Colonic mucosa (tissue), 4 donors: Measurements from ENCODE around the gene TMED4. TPM values are rescaled to one million over a fixed set of nuclear protein-coding genes. Genes with fewer than 3 reads are reported as not detected.

ENCODE experiments used
- DNase-seq: peaks from one replicate; pipeline ENCODE4 v3.0.0-alpha.2; 2020
- H3K27ac ChIP-seq: fragments of 200-600 bp; one replicate; pipeline ENCODE4 v1.8.0; 2021
- H3K27me3 ChIP-seq: fragments of 200-600 bp; one replicate; pipeline ENCODE4 v1.8.0; 2021
- H3K36me3 ChIP-seq: fragments of 200-600 bp; one replicate; pipeline ENCODE4 v1.8.0; 2021
- H3K4me1 ChIP-seq: fragments of 200-600 bp; one replicate; pipeline ENCODE4 v1.8.0; 2021; ENCODE audit warnings: mild to moderate bottlenecking
- H3K4me3 ChIP-seq: fragments of 200-600 bp; one replicate; pipeline ENCODE4 v1.8.0; 2021
- H3K9ac ChIP-seq, 2 donors: one replicate each; pipeline ENCODE4 v1.7.0; 2013; ENCODE audit warnings: control low read depth in 2 of 2, low read depth in 2 of 2, low read length in 2 of 2
- H3K9me3 ChIP-seq: fragments of 200-600 bp; one replicate; pipeline ENCODE4 v1.8.0; 2021
- intact Hi-C: fragments of 100-400 bp; cut with DNase I; formaldehyde crosslinking; loops from one replicate; pipeline ENCODE4 v1.14.1; 2022
- total RNA-seq, 2 donors: library from RNA; stranded (reverse); fragmentation: NEBNext Ultra II Directional in 1 of 2; extraction: Animal tissue kit (Norgen Biotek cat#: 25700) in 1 of 2; gene quantifications; one replicate each; pipeline ENCODE4 v1.2.1, GENCODE V29; 2021
- TF ChIP-seq, protein P1 (sequence below): fragments of 200-600 bp; IDR thresholded peaks from one replicate; pipeline ENCODE4 v1.8.0; 2022; ENCODE audit warnings: antibody characterized with exemption, mild to moderate bottlenecking
- donor health status: healthy.
- donor health status: DM: no; HTN: no; CAD: no.
- donor health status: DM: no; HTN: no; CAD: no.

The TMED4 gene
- total RNA-seq, 2 donors from 2014 or later = 81.7 to 96.9 TPM

DNA sequence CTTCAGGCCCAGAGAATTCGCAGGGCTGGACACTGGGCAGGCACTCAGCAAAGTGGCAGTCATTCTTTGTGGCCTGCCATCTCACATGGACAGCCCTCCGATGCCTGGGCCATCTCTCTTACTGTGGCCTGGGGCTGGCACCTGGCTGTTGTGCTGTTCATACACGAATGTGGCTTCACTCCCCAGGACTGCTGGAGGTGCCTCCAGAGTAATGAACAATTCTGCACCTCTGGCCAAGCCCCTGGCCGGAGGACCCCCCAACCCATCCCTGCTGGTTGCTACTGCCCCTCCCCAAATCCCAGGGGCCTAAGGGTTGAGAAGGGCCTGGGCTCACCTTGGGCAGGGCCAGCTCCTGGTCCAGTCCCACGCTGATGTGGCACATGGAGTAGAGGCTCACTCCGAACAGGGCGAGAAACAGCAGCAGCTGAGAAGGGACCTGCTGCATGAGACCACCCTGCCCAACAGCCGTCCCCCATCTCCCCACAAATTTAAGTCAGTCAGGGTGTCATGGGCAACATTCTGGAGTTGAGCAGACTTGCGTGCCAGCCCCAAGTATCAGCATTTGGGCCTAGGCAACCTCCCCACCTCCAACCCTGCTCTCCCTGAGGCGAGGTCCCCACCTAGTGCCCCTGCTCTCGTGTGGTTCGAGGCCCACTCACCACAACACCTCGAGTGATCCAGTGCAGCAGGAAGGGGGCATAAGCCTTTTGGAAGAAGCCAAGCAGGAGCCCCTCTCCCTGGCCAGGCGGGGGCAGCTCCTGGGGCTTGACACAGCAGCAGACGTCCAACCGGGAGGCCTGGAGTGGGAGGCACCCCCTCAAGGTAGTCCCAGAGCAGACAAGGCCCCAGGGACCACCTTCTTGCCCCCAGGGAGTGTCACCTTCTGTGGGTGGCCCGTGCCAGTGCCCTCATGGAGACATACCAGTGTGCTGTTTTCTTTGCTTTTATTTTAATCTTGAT is 50.3 kb downstream of the TMED4 start:
- no peaks in the 10 kb centered on the region for H3K36me3 ChIP-seq
- TF ChIP-seq, protein P1, sequence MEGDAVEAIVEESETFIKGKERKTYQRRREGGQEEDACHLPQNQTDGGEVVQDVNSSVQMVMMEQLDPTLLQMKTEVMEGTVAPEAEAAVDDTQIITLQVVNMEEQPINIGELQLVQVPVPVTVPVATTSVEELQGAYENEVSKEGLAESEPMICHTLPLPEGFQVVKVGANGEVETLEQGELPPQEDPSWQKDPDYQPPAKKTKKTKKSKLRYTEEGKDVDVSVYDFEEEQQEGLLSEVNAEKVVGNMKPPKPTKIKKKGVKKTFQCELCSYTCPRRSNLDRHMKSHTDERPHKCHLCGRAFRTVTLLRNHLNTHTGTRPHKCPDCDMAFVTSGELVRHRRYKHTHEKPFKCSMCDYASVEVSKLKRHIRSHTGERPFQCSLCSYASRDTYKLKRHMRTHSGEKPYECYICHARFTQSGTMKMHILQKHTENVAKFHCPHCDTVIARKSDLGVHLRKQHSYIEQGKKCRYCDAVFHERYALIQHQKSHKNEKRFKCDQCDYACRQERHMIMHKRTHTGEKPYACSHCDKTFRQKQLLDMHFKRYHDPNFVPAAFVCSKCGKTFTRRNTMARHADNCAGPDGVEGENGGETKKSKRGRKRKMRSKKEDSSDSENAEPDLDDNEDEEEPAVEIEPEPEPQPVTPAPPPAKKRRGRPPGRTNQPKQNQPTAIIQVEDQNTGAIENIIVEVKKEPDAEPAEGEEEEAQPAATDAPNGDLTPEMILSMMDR = no peak
- no peaks in the 10 kb centered on the region for H3K27me3 ChIP-seq
- DNase-seq = no peak
- intact Hi-C loops = no loop called here
- H3K9me3 ChIP-seq = no peaks in the 10 kb centered on the region
- H3K4me3 ChIP-seq = no peak overlapping the region
- H3K27ac ChIP-seq = no peak overlapping the region
- no peak overlapping the region for H3K9ac ChIP-seq
- no peaks in the 10 kb centered on the region for H3K4me1 ChIP-seq

DNA sequence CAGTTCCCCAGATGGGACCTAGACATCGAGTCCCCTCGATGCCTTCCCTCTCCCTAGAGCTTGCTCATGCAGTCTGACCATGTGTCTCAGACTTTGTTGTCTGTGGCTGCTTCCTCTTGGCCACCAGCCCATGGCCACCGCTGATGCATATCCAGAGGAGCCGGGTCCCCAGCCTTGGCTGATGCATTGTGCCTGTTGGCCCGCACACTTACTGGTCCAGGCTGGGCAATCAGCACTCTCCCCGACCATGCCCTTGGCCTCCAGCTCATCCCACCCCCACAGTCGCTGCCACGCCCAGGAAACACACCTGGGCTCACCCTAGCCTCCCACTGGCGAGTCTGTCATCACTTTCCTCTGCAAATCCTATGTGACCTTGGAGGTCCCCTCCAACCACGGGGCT is 51.0 kb downstream of the TMED4 start:
- DNase-seq = no peak
- no peaks in the 10 kb centered on the region for H3K27me3 ChIP-seq
- TF ChIP-seq, protein P1 = no peak
- H3K4me3 ChIP-seq = no peak overlapping the region
- no peak overlapping the region for H3K27ac ChIP-seq
- H3K9me3 ChIP-seq = no peaks in the 10 kb centered on the region
- intact Hi-C loops = no loop called here
- no peak overlapping the region for H3K9ac ChIP-seq
- no peaks in the 10 kb centered on the region for H3K4me1 ChIP-seq
- H3K36me3 ChIP-seq = no peaks in the 10 kb centered on the region

Other genes with a start within 250 kb of the TMED4 start
- 100 to 1,000 TPM in 1 of 2 donors, 10 to 100 TPM in 1; 77.7 to 105 TPM for gene NUDCD3, start 91.6 kb downstream of the TMED4 start, total RNA-seq
- gene NPC1L1, start 40.9 kb downstream of the TMED4 start, total RNA-seq = under 1 TPM; 0.10 to 0.11 TPM
- gene DDX56, start 8.3 kb downstream of the TMED4 start, total RNA-seq = 10 to 100 TPM; 41.1 to 90.6 TPM
- 100 to 1,000 TPM; 142 to 164 TPM for gene OGDH, start 24.4 kb upstream of the TMED4 start, total RNA-seq
- gene ZMIZ2, start 166.6 kb upstream of the TMED4 start, total RNA-seq = 100 to 1,000 TPM in 1 of 2 donors, 10 to 100 TPM in 1; 61.8 to 112 TPM
- gene PPIA, start 214.4 kb upstream of the TMED4 start, total RNA-seq = 1,000 to 10,000 TPM; 1,435 to 2,110 TPM